Keratinocyte (primary cell): ENCODE measurements around the gene NPC2.

Experiments used
- EZH2 ChIP-seq: IDR thresholded peaks from one replicate; pipeline ENCODE4 v1.6.1; 2012; ENCODE audit warnings: inconsistent platforms, mild to moderate bottlenecking, low read length, moderate library complexity
- TF ChIP-seq, protein P1 (sequence below), 3 experiments: IDR thresholded peaks in 1 of 3; conservative IDR thresholded peaks in 1 of 3; optimal IDR thresholded peaks in 1 of 3; 2 replicates in 2 of 3; 3 replicates in 1 of 3; pipeline versions ENCODE3 to v1.5.1; 2011; ENCODE audit warnings: low read length in 3 of 3, mild to moderate bottlenecking in 3 of 3, moderate library complexity in 2 of 3, control low read depth in 1 of 3, inconsistent platforms in 1 of 3; ENCODE audit not compliant: insufficient read depth in 2 of 3; ENCODE audit errors: extremely low read depth in 1 of 3

DNA sequence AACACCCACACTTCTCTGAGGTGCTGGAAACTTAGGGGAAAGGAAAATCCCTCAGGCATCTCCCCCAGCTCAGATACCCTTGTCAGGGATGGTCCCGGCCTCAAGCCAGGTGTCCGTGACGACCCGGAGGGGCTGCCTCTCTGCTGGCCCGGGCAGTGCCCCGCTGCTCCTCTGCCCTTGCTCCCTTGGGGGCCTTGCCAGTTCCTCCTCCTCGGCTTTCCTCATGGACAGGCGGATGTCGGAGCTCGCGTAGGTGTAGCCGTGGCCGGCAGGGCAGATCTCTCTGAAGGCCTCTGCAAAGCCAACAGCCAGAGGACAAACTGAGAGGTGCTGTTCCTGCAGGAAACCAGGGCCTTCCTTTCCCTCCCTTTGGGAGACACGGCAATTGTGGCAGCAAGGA is 35.3 kb upstream of the NPC2 start:
- TF ChIP-seq, protein P1, sequence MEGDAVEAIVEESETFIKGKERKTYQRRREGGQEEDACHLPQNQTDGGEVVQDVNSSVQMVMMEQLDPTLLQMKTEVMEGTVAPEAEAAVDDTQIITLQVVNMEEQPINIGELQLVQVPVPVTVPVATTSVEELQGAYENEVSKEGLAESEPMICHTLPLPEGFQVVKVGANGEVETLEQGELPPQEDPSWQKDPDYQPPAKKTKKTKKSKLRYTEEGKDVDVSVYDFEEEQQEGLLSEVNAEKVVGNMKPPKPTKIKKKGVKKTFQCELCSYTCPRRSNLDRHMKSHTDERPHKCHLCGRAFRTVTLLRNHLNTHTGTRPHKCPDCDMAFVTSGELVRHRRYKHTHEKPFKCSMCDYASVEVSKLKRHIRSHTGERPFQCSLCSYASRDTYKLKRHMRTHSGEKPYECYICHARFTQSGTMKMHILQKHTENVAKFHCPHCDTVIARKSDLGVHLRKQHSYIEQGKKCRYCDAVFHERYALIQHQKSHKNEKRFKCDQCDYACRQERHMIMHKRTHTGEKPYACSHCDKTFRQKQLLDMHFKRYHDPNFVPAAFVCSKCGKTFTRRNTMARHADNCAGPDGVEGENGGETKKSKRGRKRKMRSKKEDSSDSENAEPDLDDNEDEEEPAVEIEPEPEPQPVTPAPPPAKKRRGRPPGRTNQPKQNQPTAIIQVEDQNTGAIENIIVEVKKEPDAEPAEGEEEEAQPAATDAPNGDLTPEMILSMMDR (optimal IDR thresholded peaks at IDR 0.05 in 1 of 3, IDR thresholded peaks at IDR 0.05 in 1 of 3, conservative IDR thresholded peaks at IDR 0.05 in 1 of 3; ENCODE audit: extremely low read depth in 1 of 3, insufficient read depth in 2 of 3, low read length in 3 of 3) = no peak
- no peak for TF ChIP-seq EZH2
